Activated gamma-delta T cell (primary cell): ENCODE data around the gene CAMKMT.

Source experiments
- DNase-seq: peaks from one replicate; lab custom pipeline; 2025; lab: John Stamatoyannopoulos, UW

Gene CAMKMT

GRCh38 chr2:44801289-44801840 is 439.6 kb downstream of the CAMKMT start:
- no peak for DNase-seq

GRCh38 chr2:44801841-44802776 is 440.4 kb downstream of the CAMKMT start:
- no peak for DNase-seq

- DNase-seq: no peak
These were observed 441.2 kb downstream of the CAMKMT start for GRCh38 chr2:44802777-44803424.

- no peak for DNase-seq
These were observed 442.9 kb downstream of the CAMKMT start for GRCh38 chr2:44804406-44805265.

- no peak for DNase-seq
These were observed 443.9 kb downstream of the CAMKMT start for GRCh38 chr2:44805401-44806235.

GRCh38 chr2:44807201-44808025 is 445.7 kb downstream of the CAMKMT start:
- DNase-seq: no peak

- DNase-seq: no peak
These were observed 449.3 kb downstream of the CAMKMT start for GRCh38 chr2:44810892-44811530.

GRCh38 chr2:44813165-44813564 is 451.4 kb downstream of the CAMKMT start:
- no peak for DNase-seq

GRCh38 chr2:44813658-44814057 is 451.9 kb downstream of the CAMKMT start:
- no peak for DNase-seq

GRCh38 chr2:44817256-44817655 is 455.5 kb downstream of the CAMKMT start:
- DNase-seq: no peak

- DNase-seq: no peak
These were observed 456.1 kb downstream of the CAMKMT start for GRCh38 chr2:44817673-44818335.

- no peak for DNase-seq
These were observed 457.3 kb downstream of the CAMKMT start for GRCh38 chr2:44819061-44819460.

GRCh38 chr2:44821500-44821899 is 459.8 kb downstream of the CAMKMT start:
- DNase-seq: no peak

- no peak for DNase-seq
These were observed 460.4 kb downstream of the CAMKMT start for GRCh38 chr2:44822174-44822573.
